Stimulated activated CD8-positive, alpha-beta memory T cell treated with anti-CD3 and anti-CD28 coated beads, Interleukin-7, amount 100 ng/mL, for 1 hour (primary cell): Measurements from ENCODE around the gene MCIDAS.
A peak's percentile ranks its signal among the peaks of the same experiment; 100 is the strongest.

Source experiments
- DNase-seq, 2 donors: peaks; one replicate each; pipeline ENCODE4 v3.0.0-alpha.2; 2020; ENCODE audit warnings: low read depth in 2 of 2

Gene MCIDAS

GRCh38 chr5:55222092-55222984 is 4.8 kb downstream of the MCIDAS start:
- DNase-seq = no peak

DNA sequence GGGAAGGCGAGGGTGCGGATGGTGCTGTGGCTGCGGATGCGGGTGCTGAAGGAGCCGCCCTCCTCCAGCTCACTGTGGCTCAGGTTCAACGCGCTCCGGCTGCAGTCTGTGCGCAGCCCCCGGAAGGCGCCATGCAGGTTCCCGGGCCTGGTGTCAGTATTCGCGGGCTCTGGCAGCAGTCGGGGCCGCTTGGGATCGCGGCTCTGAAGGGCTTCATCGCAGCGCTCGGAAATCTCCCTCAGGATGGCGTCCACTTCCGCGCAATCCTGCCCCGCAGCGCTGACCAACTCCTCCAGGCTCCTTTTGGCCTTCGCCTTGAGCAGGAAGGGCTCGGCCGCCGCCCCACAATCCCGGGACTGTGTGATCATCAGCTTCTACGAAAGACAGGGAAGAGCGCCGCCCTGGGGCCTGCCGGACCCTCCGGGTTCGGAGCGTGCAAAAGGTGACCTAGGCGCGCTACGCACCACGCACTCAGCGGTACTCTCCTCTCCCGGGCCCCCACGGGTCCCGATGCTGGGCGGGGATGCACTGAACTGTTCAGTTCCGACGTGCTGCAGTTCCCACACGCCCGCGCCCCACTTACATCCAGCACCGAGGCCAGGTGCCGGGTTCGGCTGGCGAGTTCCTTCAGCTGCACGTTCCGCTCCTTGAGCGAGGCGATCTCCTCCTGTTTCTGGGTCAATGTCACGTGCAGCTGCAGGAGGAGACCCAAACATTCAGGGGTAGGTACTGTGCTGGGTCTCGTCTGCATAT is 6.5 kb downstream of the MCIDAS start:
- no peak for DNase-seq

GRCh38 chr5:55219770-55220169 is 7.3 kb downstream of the MCIDAS start:
- DNase-seq = no peak

- no peak for DNase-seq
Observed at GRCh38 chr5:55218967-55219366, 8.1 kb downstream of the MCIDAS start.

DNA sequence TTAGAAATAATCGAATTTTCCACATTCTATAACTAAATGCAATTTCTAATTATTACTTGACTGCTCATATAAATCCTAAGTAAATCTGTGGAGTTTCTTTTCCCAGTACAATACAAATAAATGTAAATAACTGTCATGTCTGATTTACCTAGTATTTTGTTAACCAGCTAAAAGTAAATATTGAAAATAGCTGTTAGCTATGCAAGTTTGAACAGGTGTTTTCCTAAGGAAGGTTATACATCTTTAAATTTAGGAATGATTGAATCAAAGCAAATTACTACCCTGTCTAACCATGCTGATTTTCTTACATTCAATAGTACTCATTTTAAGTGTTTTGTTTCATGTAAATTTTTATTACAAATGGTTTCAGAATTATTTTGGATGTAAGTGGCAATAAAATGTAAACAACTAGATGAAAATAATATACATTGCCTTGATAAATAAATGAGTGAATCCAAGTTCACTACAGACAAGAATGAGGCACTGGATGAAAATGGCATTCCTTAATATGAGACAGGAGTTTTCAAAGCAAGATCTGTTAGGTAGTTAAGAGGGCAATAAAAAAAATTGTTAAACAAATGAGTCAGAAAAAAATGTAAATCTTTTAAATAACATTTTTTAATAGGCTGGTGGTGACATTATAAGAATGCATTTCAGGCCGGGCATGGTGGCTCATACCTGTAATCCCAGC is 15.8 kb downstream of the MCIDAS start:
- no peak for DNase-seq

GRCh38 chr5:55205001-55205400 is 22.1 kb downstream of the MCIDAS start:
- DNase-seq = no peak

DNA sequence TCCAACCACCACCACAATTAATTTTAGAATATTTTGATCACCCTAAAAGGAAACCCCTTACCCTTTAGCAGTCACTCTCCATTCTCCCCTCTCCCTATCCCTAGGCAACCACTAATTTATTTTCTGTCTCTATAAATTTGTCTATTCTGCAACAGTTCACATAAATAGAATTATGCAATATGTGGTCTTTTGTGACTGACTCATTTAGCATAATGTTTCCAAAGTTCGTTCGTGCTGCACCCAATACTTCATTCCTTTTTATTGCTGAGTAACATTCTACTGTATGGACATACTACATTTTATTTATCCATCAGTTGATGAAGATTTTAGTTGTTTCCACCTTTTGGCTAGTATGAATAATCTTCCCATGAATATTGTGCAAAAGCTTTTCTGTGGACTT is 36.0 kb downstream of the MCIDAS start:
- DNase-seq = no peak

- DNase-seq = no peak
Observed at GRCh38 chr5:55188656-55189540, 38.2 kb downstream of the MCIDAS start.

- DNase-seq = no peak
Observed at GRCh38 chr5:55187370-55187769, 39.7 kb downstream of the MCIDAS start.

DNA sequence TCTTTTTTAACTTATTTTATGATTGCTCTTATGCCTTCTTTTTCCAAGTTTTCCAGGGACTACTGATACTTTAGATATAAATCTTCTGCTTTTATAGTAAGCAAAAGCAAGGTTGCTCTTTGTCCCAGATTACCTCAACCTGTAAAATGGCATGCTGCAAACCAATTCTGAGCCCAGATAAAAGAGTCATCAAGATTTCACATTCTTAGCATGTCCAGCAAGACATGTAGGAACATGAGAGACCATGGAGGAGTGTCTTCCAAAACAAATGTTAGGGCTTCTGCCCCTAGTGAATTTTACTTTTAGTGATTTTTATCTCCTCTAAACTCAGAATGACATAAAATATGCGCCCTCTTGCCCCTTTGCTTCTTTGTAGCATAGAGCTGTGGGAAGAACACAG is 47.1 kb downstream of the MCIDAS start:
- DNase-seq = no peak

GRCh38 chr5:55177078-55177477 is 50.0 kb downstream of the MCIDAS start:
- no peak for DNase-seq

DNA sequence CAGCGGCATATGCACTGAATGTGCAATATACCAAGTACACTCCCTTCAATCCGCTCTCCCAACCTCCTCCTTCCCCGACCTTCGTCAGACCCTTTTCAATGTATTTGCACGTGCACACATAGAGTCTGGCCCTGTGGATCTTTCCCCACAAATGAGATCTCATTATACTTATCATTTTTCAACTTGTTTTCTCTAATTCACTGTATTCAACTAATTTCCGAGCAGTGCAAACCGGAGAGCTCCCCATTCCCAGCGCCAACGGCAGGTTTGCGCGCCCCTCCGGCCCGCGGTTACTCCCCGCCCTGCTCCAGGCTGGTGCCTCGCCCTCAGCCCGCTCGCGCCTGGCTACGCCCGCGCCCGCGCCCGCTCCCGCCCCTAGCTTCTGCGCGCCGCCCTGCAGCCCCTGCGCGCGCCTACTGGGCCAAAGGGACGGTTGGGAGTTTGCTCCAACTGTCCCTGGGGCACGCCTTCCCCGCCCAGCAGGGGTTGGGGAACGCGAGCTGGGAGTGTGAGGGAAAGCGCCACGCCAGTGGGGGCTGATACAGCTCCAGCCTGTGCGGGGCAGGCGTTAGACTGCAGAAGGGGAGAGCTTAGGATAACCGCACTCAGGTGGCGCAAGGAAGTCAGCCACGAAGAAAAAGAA is 50.8 kb downstream of the MCIDAS start:
- no peak for DNase-seq

- no peak for DNase-seq
Observed at GRCh38 chr5:55175781-55176175, 51.3 kb downstream of the MCIDAS start.

GRCh38 chr5:55173687-55174230 is 53.4 kb downstream of the MCIDAS start:
- no peak for DNase-seq

- peak; percentile 37 to 39 for DNase-seq
Observed at GRCh38 chr5:55172937-55173686, 54.0 kb downstream of the MCIDAS start, which contains the start of gene CDC20B. CDC20B (minus strand) TSS chr5:55173177; CDS start chr5:55173000, 177 bp downstream.

DNA sequence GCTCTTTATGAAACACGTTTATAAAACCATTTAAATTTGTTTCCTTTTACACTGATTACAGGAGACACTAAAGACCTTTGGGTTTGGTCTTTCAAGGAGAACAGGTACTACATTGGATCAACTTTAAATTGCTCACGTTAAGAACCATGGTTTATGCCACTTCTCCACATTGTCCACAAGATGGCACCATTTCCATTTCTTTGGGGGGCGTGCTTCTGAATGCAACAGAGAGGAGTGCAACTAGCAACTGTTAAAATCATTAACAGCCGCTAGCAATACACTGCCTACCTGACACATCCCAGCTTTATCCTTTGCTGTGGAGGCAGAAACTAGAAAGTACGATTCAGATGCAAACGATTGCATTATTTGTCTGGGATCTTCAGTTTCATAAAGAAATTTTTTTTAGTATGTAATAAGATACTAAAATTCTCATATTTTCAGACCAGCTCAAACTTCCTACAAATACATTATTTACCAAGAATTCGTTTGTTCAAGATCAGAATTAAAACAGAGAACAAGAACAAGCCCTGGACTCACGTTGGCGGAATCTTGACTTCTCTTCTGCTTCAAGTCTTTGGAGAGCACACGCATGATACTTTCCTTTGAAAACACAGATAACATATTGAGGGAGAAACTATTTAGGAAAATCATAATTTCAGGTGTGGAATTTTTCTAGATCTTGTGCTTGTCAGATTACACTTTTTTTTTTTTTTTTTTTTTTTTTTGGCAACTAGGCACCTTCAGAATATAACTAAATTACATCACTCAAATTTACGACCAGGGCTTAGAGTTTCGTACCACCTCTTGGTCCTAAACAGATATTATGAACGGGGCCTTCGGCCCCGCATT is 54.8 kb downstream of the MCIDAS start:
- DNase-seq = peak in 1 of 2 donors; percentile 33

DNA sequence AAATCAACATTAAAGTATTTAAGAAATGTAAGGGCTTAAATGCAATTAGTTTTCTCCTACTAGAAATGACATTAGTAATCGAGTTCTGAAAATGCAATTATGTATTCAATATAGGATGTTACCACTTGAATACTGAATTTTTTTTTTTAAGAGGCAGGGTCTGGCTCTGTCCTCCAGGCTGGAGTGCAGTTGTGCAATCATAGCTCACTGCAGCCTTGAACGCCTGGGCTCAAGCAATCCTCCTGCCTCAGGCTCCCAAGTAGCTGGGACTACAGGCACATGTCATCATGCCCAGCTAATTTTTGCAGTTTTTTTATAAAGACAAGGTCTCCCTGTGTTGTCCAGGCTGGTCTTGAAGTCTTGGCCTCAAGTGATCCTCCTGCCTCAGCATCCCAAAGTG is 55.6 kb downstream of the MCIDAS start:
- no peak for DNase-seq
